Measurements from ENCODE around the gene RPS8.
"Not testable (repeated sequence)": the region's sequence is repeated elsewhere in the genome, so short reads cannot be mapped to it uniquely, and the experiment has no call there.

The RPS8 gene

GRCh38 chr1:44733784-44734183 lies 41.6 kb upstream of the RPS8 start:
- Histone ChIP-seq H3K9me2 (replicated peaks; ENCODE audit: insufficient read depth, low read length) (no peaks in the 10 kb centered on the region), H3K9ac (ENCODE audit: low read length) (no peak overlapping the region), H4K20me1 (ENCODE audit: insufficient read depth, low read length) (no peaks in the 10 kb centered on the region), H3K27me3 (replicated peaks; ENCODE audit: insufficient read depth, low read length) (no peaks in the 10 kb centered on the region), H3K79me2 (ENCODE audit: low read length) (no peaks in the 10 kb centered on the region), H3K36me3 (replicated peaks; ENCODE audit: insufficient read depth, low read length) (no peaks in the 10 kb centered on the region), H3K9me3 (replicated peaks; ENCODE audit: insufficient read depth, low read length) (no peaks in the 10 kb centered on the region), H3K4me1 (ENCODE audit: low read length) (peaks cover 6% of the 10 kb centered on the region), H3F3A (ENCODE audit: insufficient read depth, low read length) (peaks cover 16% of the 10 kb centered on the region), H2AFZ (ENCODE audit: low read length) (no peak overlapping the region), H3K27ac (ENCODE audit: low read length) (no peak overlapping the region), H3K4me2 (ENCODE audit: low read depth, low read length) (no peak overlapping the region), H3K4me3 (ENCODE audit: low read length) (no peak overlapping the region)
- TF ChIP-seq, protein P1, sequence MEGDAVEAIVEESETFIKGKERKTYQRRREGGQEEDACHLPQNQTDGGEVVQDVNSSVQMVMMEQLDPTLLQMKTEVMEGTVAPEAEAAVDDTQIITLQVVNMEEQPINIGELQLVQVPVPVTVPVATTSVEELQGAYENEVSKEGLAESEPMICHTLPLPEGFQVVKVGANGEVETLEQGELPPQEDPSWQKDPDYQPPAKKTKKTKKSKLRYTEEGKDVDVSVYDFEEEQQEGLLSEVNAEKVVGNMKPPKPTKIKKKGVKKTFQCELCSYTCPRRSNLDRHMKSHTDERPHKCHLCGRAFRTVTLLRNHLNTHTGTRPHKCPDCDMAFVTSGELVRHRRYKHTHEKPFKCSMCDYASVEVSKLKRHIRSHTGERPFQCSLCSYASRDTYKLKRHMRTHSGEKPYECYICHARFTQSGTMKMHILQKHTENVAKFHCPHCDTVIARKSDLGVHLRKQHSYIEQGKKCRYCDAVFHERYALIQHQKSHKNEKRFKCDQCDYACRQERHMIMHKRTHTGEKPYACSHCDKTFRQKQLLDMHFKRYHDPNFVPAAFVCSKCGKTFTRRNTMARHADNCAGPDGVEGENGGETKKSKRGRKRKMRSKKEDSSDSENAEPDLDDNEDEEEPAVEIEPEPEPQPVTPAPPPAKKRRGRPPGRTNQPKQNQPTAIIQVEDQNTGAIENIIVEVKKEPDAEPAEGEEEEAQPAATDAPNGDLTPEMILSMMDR (IDR thresholded peaks at IDR 0.05; ENCODE audit: low read length) = no peak
- no peak for TF ChIP-seq EZH2 (optimal IDR thresholded peaks at IDR 0.05; ENCODE audit: low read depth, low read length)
- no peak for TF ChIP-seq EZH2phosphoT487 (IDR thresholded peaks at IDR 0.05; ENCODE audit: low read length)
- DNase-seq = no peak

GRCh38 chr1:44735992-44736391 lies 39.3 kb upstream of the RPS8 start:
- Histone ChIP-seq H3K9ac (ENCODE audit: low read length) (no peak overlapping the region), H3K79me2 (ENCODE audit: low read length) (peaks cover 13% of the 10 kb centered on the region), H3K27ac (ENCODE audit: low read length) (no peak overlapping the region), H3K27me3 (replicated peaks; ENCODE audit: insufficient read depth, low read length) (no peaks in the 10 kb centered on the region), H3K4me3 (ENCODE audit: low read length) (no peak overlapping the region), H4K20me1 (ENCODE audit: insufficient read depth, low read length) (no peaks in the 10 kb centered on the region), H3K4me2 (ENCODE audit: low read depth, low read length) (no peak overlapping the region), H3K9me2 (replicated peaks; ENCODE audit: insufficient read depth, low read length) (no peaks in the 10 kb centered on the region), H3K36me3 (replicated peaks; ENCODE audit: insufficient read depth, low read length) (no peaks in the 10 kb centered on the region), H3K9me3 (replicated peaks; ENCODE audit: insufficient read depth, low read length) (no peaks in the 10 kb centered on the region), H3F3A (ENCODE audit: insufficient read depth, low read length) (peaks cover 2% of the 10 kb centered on the region; the same call in 1 of the 2 replicates), H2AFZ (ENCODE audit: low read length) (no peak overlapping the region), H3K4me1 (ENCODE audit: low read length) (peaks cover 9% of the 10 kb centered on the region)
- no peak for DNase-seq
- TF ChIP-seq, protein P1 (IDR thresholded peaks at IDR 0.05; ENCODE audit: low read length) = no peak
- TF ChIP-seq EZH2phosphoT487 (IDR thresholded peaks at IDR 0.05; ENCODE audit: low read length) (no peak), EZH2 (optimal IDR thresholded peaks at IDR 0.05; ENCODE audit: low read depth, low read length) (no peak)

- not testable (repeated sequence) for H3K4me1 ChIP-seq (ENCODE audit: low read length); H3K9me3 ChIP-seq (replicated peaks; ENCODE audit: insufficient read depth, low read length); H4K20me1 ChIP-seq (ENCODE audit: insufficient read depth, low read length); H3K9me2 ChIP-seq (replicated peaks; ENCODE audit: insufficient read depth, low read length); H3F3A ChIP-seq (ENCODE audit: insufficient read depth, low read length); H3K27me3 ChIP-seq (replicated peaks; ENCODE audit: insufficient read depth, low read length); H3K36me3 ChIP-seq (replicated peaks; ENCODE audit: insufficient read depth, low read length); DNase-seq
- peak overlapping the region; percentile 67 for H3K9ac ChIP-seq (ENCODE audit: low read length)
- H3K4me2 ChIP-seq (ENCODE audit: low read depth, low read length) = peak overlapping the region; percentile 55
- peaks cover 38% of the 10 kb centered on the region for H3K79me2 ChIP-seq (ENCODE audit: low read length)
- H3K27ac ChIP-seq (ENCODE audit: low read length) = peak overlapping the region; percentile 43; the same call in 1 of the 2 replicates
- H3K4me3 ChIP-seq (ENCODE audit: low read length) = peak overlapping the region; percentile 89
- peak overlapping the region; percentile 65 for H2AFZ ChIP-seq (ENCODE audit: low read length)
Measured at GRCh38 chr1:44738953-44739306, 36.4 kb upstream of the RPS8 start.

DNA sequence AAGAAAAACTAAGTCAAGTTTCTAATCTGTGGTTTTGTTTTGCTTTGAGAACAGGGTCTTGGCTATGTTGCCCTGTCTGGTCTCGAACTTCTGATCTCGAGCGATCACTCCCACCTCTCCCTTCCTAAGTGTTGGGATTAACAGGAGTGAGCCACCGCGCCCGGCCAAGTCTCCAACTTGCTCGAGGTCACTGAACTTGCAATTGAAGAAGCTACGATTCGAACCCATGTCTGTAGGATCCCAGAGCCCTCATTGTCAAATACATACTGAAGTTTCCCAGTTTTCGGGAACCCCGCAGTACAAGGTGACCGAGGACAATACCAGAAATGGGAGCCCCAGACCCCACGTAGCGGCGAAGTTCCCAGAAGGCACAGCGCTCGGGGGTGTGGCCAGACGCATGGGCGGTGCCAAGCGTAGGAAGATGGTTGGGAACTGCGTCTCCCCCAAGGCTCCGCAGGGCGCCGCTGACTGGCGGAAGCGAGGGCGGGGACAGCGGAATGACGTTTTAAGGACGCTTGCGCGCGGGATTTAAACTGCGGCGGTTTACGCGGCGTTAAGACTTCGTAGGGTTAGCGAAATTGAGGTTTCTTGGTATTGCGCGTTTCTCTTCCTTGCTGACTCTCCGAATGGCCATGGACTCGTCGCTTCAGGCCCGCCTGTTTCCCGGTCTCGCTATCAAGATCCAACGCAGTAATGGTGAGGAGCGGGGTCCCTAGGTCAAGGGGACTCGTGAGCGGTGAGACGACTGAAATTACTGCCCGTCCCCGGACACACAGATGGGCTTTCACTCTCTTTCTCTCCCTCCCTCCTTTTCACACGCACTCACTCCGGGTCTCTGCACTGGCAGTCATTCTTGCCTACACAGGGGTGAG lies 35.8 kb upstream of the RPS8 start, which contains the start of gene KIF2C:
KIF2C (plus strand) TSS at position 531 of the 872 bp plus-strand sequence; CDS start at position 627, 96 bp downstream.
- Histone ChIP-seq H4K20me1 (ENCODE audit: insufficient read depth, low read length) (no peaks in the 10 kb centered on the region), H3K79me2 (ENCODE audit: low read length) (peaks cover 44% of the 10 kb centered on the region), H3K36me3 (replicated peaks; ENCODE audit: insufficient read depth, low read length) (no peaks in the 10 kb centered on the region; the same call in 1 of the 2 replicates), H3K9me2 (replicated peaks; ENCODE audit: insufficient read depth, low read length) (no peaks in the 10 kb centered on the region), H3K4me3 (ENCODE audit: low read length) (peak within 1 kb of the TSS; percentile 89), H3K27me3 (replicated peaks; ENCODE audit: insufficient read depth, low read length) (no peaks in the 10 kb centered on the region), H3K27ac (ENCODE audit: low read length) (peak within 1 kb of the TSS; percentile 56), H3K9me3 (replicated peaks; ENCODE audit: insufficient read depth, low read length) (no peaks in the 10 kb centered on the region), H2AFZ (ENCODE audit: low read length) (peak within 1 kb of the TSS; percentile 83), H3K9ac (ENCODE audit: low read length) (peak within 1 kb of the TSS; percentile 84), H3F3A (ENCODE audit: insufficient read depth, low read length) (0 out of 2 replicates have a peak, but pooled peaks cover 7% of the 10 kb centered on the region), H3K4me1 (ENCODE audit: low read length) (peaks cover 6% of the 10 kb centered on the region; the same call in 1 of the 2 replicates), H3K4me2 (ENCODE audit: low read depth, low read length) (peak within 1 kb of the TSS; percentile 63)
- TF ChIP-seq EZH2phosphoT487 (IDR thresholded peaks at IDR 0.05; ENCODE audit: low read length) (no peak), EZH2 (optimal IDR thresholded peaks at IDR 0.05; ENCODE audit: low read depth, low read length) (no peak)
- TF ChIP-seq, protein P1 (IDR thresholded peaks at IDR 0.05; ENCODE audit: low read length) = no peak
- peak; percentile 98 for DNase-seq

Measured in MM.1S (cell line).